Hepatocyte (in vitro differentiated cells): ENCODE results near the gene ISYNA1. TPM values are rescaled to one million over a fixed set of nuclear protein-coding genes. Genes with fewer than 3 reads are reported as not detected.

Source experiments
- DNase-seq: peaks from one replicate; pipeline ENCODE4 v3.0.0-alpha.2; 2016; ENCODE audit warnings: low spot score
- H2AFZ ChIP-seq: fragments of 200-600 bp; sonication (generic); 2 replicates; pipeline ENCODE4 v1.6.0; 2016; ENCODE audit warnings: antibody characterized with exemption, mild to moderate bottlenecking
- H3K27ac ChIP-seq: fragments of 200-600 bp; sonication (generic); 2 replicates; pipeline ENCODE4 v1.5.1; 2016; ENCODE audit warnings: mild to moderate bottlenecking
- H3K27me3 ChIP-seq: fragments of 200-600 bp; sonication (generic); 2 replicates; pipeline ENCODE4 v1.6.1; 2016
- H3K36me3 ChIP-seq: fragments of 200-600 bp; sonication (generic); replicated peaks from 2 replicates; pipeline ENCODE4 v1.5.1; 2016; ENCODE audit warnings: low read depth; ENCODE audit not compliant: insufficient read depth
- H3K4me1 ChIP-seq: fragments of 200-600 bp; sonication (generic); 2 replicates; pipeline ENCODE4 v1.5.1; 2016; ENCODE audit warnings: mild to moderate bottlenecking, moderate library complexity; ENCODE audit not compliant: insufficient read depth
- H3K4me2 ChIP-seq: fragments of 200-600 bp; sonication (generic); 2 replicates; pipeline ENCODE4 v1.6.0; 2016
- H3K4me3 ChIP-seq: fragments of 200-600 bp; sonication (generic); 2 replicates; pipeline ENCODE4 v1.5.1; 2016; ENCODE audit warnings: mild to moderate bottlenecking
- H3K79me2 ChIP-seq: fragments of 200-600 bp; sonication (generic); 2 replicates; pipeline ENCODE4 v1.6.0; 2017; ENCODE audit warnings: mild to moderate bottlenecking
- H3K9me2 ChIP-seq: fragments of 200-600 bp; sonication (generic); replicated peaks from 2 replicates; pipeline ENCODE4 v1.6.0; 2017; ENCODE audit warnings: mild to moderate bottlenecking; ENCODE audit not compliant: insufficient read depth
- H3K9me3 ChIP-seq: fragments of 200-600 bp; sonication (generic); 2 replicates; pipeline ENCODE4 v1.5.1; 2016; ENCODE audit warnings: low read depth, mild to moderate bottlenecking
- H4K20me1 ChIP-seq: fragments of 200-600 bp; sonication (generic); 2 replicates; pipeline ENCODE4 v1.6.0; 2016; ENCODE audit warnings: mild to moderate bottlenecking; ENCODE audit not compliant: insufficient read depth, poor library complexity, severe bottlenecking
- CTCF ChIP-seq: fragments of 200-600 bp; sonication (generic); IDR thresholded peaks from 2 replicates; pipeline ENCODE4 v1.5.1; 2016; ENCODE audit warnings: antibody characterized with exemption, mild to moderate bottlenecking; ENCODE audit not compliant: poor library complexity
- EZH2 ChIP-seq: fragments of 200-600 bp; sonication (generic); IDR thresholded peaks from 2 replicates; pipeline ENCODE4 v1.6.1; 2016; ENCODE audit warnings: antibody characterized with exemption, mild to moderate bottlenecking, borderline replicate concordance
- EZH2phosphoT487 ChIP-seq: fragments of 200-600 bp; sonication (generic); IDR thresholded peaks from one replicate; pipeline ENCODE4 v1.6.1; 2018; ENCODE audit warnings: antibody characterized with exemption, mild to moderate bottlenecking, low read depth, moderate library complexity; ENCODE audit not compliant: unreplicated experiment, severe bottlenecking
- WGBS: methylation state at CpG from one replicate; pipeline ENCODE4 v1.1.6; 2016; ENCODE audit warnings: low lambda C conversion rate; ENCODE audit errors: missing lambda C conversion rate; 5-methylcytosine and 5-hydroxymethylcytosine counted together
- polyA plus RNA-seq: library from polyadenylated mRNA; unstranded; fragments of >200 nt; fragmentation: Nextera tagmentation; extraction: Ambion mirVana; gene quantifications from 2 replicates; pipeline ENCODE4 v1.2.1, GENCODE V29; 2016
- total RNA-seq: library from RNA; depleted of rRNA; stranded (reverse); fragments of >200 nt; gene quantifications from 2 replicates; pipeline ENCODE4 v1.2.3, GENCODE V29; 2014

Gene ISYNA1
- total and polyA plus RNA-seq, 2 experiments from 2014 or later = 51.5 to 144 TPM

DNA sequence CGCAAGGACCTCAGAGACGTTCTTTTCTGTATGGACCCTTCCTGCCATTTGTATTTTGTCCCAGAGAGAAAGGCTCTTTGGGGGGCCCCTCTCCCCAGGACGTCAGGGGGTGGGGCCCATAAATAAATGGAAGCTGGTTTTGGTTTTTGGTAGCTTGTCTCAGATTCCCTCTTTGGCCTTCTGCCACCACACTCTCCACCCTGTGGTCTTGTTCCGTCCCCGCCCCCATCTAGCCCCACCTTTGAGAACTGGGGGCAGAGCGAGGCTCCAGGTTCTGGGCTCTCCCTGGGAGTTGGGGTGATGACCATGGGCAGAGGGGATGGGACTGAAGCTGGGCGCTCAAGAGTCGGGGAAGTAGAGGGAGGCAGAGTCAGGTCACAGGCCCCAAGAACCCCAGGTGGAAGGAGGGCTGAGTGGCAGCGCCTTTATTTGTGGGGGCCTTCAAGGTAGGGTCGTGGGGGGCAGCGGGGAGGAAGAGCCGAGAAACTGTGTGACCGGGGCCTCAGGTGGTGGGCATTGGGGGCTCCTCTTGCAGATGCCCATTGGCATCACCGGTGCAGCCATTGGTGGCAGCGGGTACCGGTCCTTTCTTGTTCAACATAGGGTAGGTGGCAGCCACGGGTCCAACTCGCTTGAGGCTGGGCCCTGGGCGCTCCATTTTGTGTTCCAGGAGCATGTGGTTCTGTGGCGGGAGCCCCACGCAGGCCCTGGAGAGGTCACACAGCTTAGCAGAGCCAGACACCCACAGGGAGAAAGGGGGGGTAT is 3.3 kb downstream of the ISYNA1 start:
- TF ChIP-seq CTCF (no peak), EZH2 (no peak), EZH2phosphoT487 (no peak)
- Histone ChIP-seq H3K9me3 (no peaks in the 10 kb centered on the region), H2AFZ (no peak overlapping the region), H3K36me3 (no peaks in the 10 kb centered on the region), H3K4me3 (no peak overlapping the region), H3K4me1 (peaks cover 60% of the 10 kb centered on the region), H4K20me1 (no peaks in the 10 kb centered on the region), H3K27me3 (no peaks in the 10 kb centered on the region), H3K9me2 (no peaks in the 10 kb centered on the region), H3K79me2 (peaks cover 27% of the 10 kb centered on the region), H3K4me2 (peak overlapping the region; percentile 96), H3K27ac (peak overlapping the region; percentile 85)
- WGBS = 83% methylated on average over 18 of the region's 21 CpGs
- no peak for DNase-seq

DNA sequence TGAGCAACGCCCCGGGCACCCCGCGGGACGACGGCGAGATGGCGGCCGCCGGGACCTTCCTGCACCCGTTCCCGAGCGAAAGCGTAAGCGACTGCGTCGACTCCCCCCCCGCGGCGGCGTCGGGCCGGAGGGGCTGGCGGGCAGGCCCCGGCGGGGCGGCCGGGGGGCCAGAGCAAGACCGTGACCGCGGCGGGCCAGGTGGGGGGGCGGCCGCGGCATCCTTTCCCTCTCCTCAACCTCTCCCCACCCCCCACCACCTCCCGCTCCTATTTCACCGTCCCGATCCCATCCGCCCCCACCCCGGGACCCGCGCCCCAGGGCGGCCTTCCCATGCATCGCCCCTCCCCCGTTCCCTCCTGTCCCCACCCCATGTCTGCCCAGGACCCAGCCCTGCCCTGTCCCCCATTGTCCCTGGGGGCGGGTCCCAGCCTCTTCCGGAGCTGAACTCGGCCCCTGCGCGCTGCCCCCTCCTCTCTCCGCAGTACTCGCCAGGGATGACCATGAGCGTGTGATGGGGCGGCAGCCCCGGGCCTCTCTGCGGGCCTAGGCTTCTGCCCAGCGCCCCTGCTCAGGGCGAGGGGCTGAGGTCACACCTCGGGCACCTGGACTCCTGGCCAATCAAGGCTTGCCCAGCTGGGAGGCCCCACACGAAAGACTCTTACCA is 4.1 kb downstream of the ISYNA1 start:
- DNase-seq = no peak
- Histone ChIP-seq H3K9me2 (no peaks in the 10 kb centered on the region), H3K27me3 (no peaks in the 10 kb centered on the region), H3K27ac (peak overlapping the region; percentile 85), H3K4me1 (peaks cover 60% of the 10 kb centered on the region), H3K36me3 (no peaks in the 10 kb centered on the region), H4K20me1 (no peaks in the 10 kb centered on the region), H3K79me2 (peaks cover 29% of the 10 kb centered on the region), H2AFZ (no peak overlapping the region), H3K4me3 (peak overlapping the region; percentile 42), H3K9me3 (no peaks in the 10 kb centered on the region), H3K4me2 (peak overlapping the region; percentile 96)
- TF ChIP-seq EZH2 = no peak
- no peak for TF ChIP-seq EZH2phosphoT487
- TF ChIP-seq CTCF = no peak
- WGBS = 14% methylated on average over 15 of the region's 60 CpGs

GRCh38 chr19:18433015-18433691 is 4.8 kb downstream of the ISYNA1 start:
- H2AFZ ChIP-seq = peak overlapping the region; percentile 31

More at GRCh38 chr19:18433015-18433691, 4.8 kb downstream of the ISYNA1 start:
- H4K20me1 ChIP-seq = no peaks in the 10 kb centered on the region
- no peaks in the 10 kb centered on the region for H3K9me3 ChIP-seq
- WGBS = 14% methylated on average over 32 of the region's 59 CpGs
- TF ChIP-seq CTCF = no peak
- TF ChIP-seq EZH2 = no peak
- TF ChIP-seq EZH2phosphoT487 = no peak
- peak overlapping the region; percentile 42 for H3K4me3 ChIP-seq
- H3K4me2 ChIP-seq = peak overlapping the region; percentile 96
- no peaks in the 10 kb centered on the region for H3K9me2 ChIP-seq
- peaks cover 29% of the 10 kb centered on the region for H3K79me2 ChIP-seq
- H3K27me3 ChIP-seq = no peaks in the 10 kb centered on the region
- H3K4me1 ChIP-seq = peaks cover 55% of the 10 kb centered on the region
- H3K36me3 ChIP-seq = no peaks in the 10 kb centered on the region
- DNase-seq = no peak
- H3K27ac ChIP-seq = peak overlapping the region; percentile 85
